HEK293T (cell line): Measurements from ENCODE around the gene SMC5.
"Not testable (repeated sequence)": the region's sequence is repeated elsewhere in the genome, so short reads cannot be mapped to it uniquely, and the experiment has no call there.

Experiments used
- ARNT ChIP-seq: fragments of 450-650 bp; IDR thresholded peaks from 2 replicates; pipeline ENCODE4 v1.6.1; 2017; ENCODE audit warnings: mild to moderate bottlenecking
- BHLHE40 ChIP-seq: fragments of 450-650 bp; IDR thresholded peaks from 2 replicates; pipeline ENCODE4 v1.6.1; 2016; ENCODE audit warnings: mild to moderate bottlenecking, moderate library complexity, borderline replicate concordance
- FOXA1 ChIP-seq: fragments of 450-650 bp; IDR thresholded peaks from 2 replicates; pipeline ENCODE4 v1.6.1; 2016; ENCODE audit warnings: mild to moderate bottlenecking
- FOXK2 ChIP-seq: fragments of 450-650 bp; IDR thresholded peaks from 2 replicates; pipeline ENCODE4 v1.6.1; 2016; ENCODE audit warnings: mild to moderate bottlenecking
- FOXM1 ChIP-seq: fragments of 450-650 bp; IDR thresholded peaks from 2 replicates; pipeline ENCODE4 v1.6.1; 2017; ENCODE audit warnings: mild to moderate bottlenecking, borderline replicate concordance
- LEF1 ChIP-seq: fragments of 450-650 bp; IDR thresholded peaks from 2 replicates; pipeline ENCODE4 v1.6.1; 2017; ENCODE audit warnings: mild to moderate bottlenecking, borderline replicate concordance
- SP1 ChIP-seq: fragments of 450-650 bp; IDR thresholded peaks from 2 replicates; pipeline ENCODE4 v1.6.1; 2017
- TARDBP ChIP-seq: fragments of 450-650 bp; IDR thresholded peaks from 2 replicates; pipeline ENCODE4 v1.6.1; 2016

DNA sequence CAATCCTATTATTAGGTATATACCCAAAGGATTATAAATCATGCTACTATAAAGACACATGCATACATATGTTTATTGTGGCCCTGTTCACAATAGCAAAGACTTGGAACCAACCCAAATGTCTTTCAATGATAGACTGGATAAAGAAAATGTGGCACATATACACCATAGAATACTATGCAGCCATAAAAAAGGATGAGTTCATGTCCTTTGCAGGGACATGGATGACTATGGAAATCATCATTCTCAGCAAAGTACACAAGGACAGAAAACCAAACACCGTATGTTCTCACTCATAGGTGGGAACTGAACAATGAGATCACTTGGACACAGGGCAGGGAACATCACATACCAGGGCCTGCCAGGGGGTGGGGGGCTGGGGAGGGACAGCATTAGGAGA is 12.8 kb upstream of the SMC5 start:
- not testable (repeated sequence) for TF ChIP-seq SP1, FOXM1, ARNT, TARDBP, FOXK2, BHLHE40, LEF1, FOXA1
